ENCODE results near the gene R3HDM4. TPM values are rescaled to one million over a fixed set of nuclear protein-coding genes. Genes with fewer than 3 reads are reported as not detected.

The R3HDM4 gene
- total and polyA plus RNA-seq, 2 donors (not counting 3 experiments of a cell fraction or from before 2014, with no cell fraction given): 51.8 to 53.9 TPM

- Histone ChIP-seq H2AFZ (ENCODE audit: low read depth, low read length) (no peak overlapping the region), H3K9me1 (replicated peaks; ENCODE audit: control insufficient read depth, extremely low read depth, insufficient read depth, low read length) (no peaks in the 10 kb centered on the region), H3K4me2 (ENCODE audit: insufficient read depth, low read length) (no peak overlapping the region), H3K4me3 (replicated peaks in 1 of 3; ENCODE audit: insufficient read depth in 1 of 3, low read depth in 1 of 3, low read length in 3 of 3) (no peak overlapping the region), H3K79me2 (ENCODE audit: control insufficient read depth, insufficient read depth, low read length) (peaks cover 10% of the 10 kb centered on the region), H3K27me3 (ENCODE audit: control insufficient read depth in 2 of 2, insufficient read depth in 2 of 2, low read length in 2 of 2) (no peaks in the 10 kb centered on the region), H3K36me3 (ENCODE audit: control insufficient read depth in 2 of 2, extremely low read depth in 1 of 2, insufficient read depth in 2 of 2, low read length in 2 of 2) (no peaks in the 10 kb centered on the region), H3K9me3 (replicated peaks; ENCODE audit: control insufficient read depth, insufficient read depth, low read length) (no peaks in the 10 kb centered on the region), H3K4me1 (ENCODE audit: control insufficient read depth, extremely low read depth, insufficient read depth, low read length) (peaks cover 6% of the 10 kb centered on the region), H4K20me1 (replicated peaks; ENCODE audit: control insufficient read depth, extremely low read depth, insufficient read depth, low read length) (no peaks in the 10 kb centered on the region), H3K27ac (ENCODE audit: insufficient read depth, low read depth, low read length) (no peak overlapping the region), H3K9ac (replicated peaks; ENCODE audit: extremely low read depth, insufficient read depth, low read length) (no peak overlapping the region)
- DNase-seq (ENCODE audit: low read depth, low spot score) (no peak), FAIRE-seq (no peak)
- no peak for TF ChIP-seq JUN (IDR thresholded peaks at IDR 0.05; ENCODE audit: borderline replicate concordance, insufficient read depth, insufficient read length, low read depth)
- dilution Hi-C loops (cut with MboI; ENCODE audit: extremely low pct_ligation_motif_present, low sequenced_read_pairs) (no loop called here), intact Hi-C loops (cut with micrococcal nuclease) (no loop called here)
- ChIA-PET CTCF (interaction anchor here (0.6 to 1.4 kb wide), 3 partner anchors 9 to 51 kb away, joined by 3 to 5 read pairs (median 3); no protein-coding TSS in a partner anchor), POLR2A (no interaction called here)
- BruUV-seq (replicated peaks): no TSS peak
Measured at GRCh38 chr19:907183-907853, 5.7 kb downstream of the R3HDM4 start.

GRCh38 chr19:906480-906879 is 6.5 kb downstream of the R3HDM4 start:
- H3K79me2 ChIP-seq (ENCODE audit: control insufficient read depth, insufficient read depth, low read length): peaks cover 8% of the 10 kb centered on the region
- ChIA-PET CTCF (no interaction called here), POLR2A (no interaction called here)
- dilution Hi-C loops (cut with MboI; ENCODE audit: extremely low pct_ligation_motif_present, low sequenced_read_pairs) (no loop called here), intact Hi-C loops (cut with micrococcal nuclease) (no loop called here)
- H3K4me2 ChIP-seq (ENCODE audit: insufficient read depth, low read length): no peak overlapping the region
- H4K20me1 ChIP-seq (replicated peaks; ENCODE audit: control insufficient read depth, extremely low read depth, insufficient read depth, low read length): no peaks in the 10 kb centered on the region
- no peak for DNase-seq (ENCODE audit: low read depth, low spot score)
- no peaks in the 10 kb centered on the region for H3K36me3 ChIP-seq (ENCODE audit: control insufficient read depth in 2 of 2, extremely low read depth in 1 of 2, insufficient read depth in 2 of 2, low read length in 2 of 2)
- H3K9me1 ChIP-seq (replicated peaks; ENCODE audit: control insufficient read depth, extremely low read depth, insufficient read depth, low read length): no peaks in the 10 kb centered on the region
- no peak for FAIRE-seq
- no peaks in the 10 kb centered on the region for H3K9me3 ChIP-seq (replicated peaks; ENCODE audit: control insufficient read depth, insufficient read depth, low read length)
- TF ChIP-seq FOS (IDR thresholded peaks at IDR 0.05; ENCODE audit: borderline replicate concordance, insufficient read depth, low read length) (no peak), EZH2 (IDR thresholded peaks at IDR 0.05; ENCODE audit: borderline replicate concordance, low read depth, low read length, severe bottlenecking) (no peak), POLR2AphosphoS5 (IDR thresholded peaks at IDR 0.05; ENCODE audit: insufficient read depth, low read depth, low read length) (no peak), JUN (IDR thresholded peaks at IDR 0.05; ENCODE audit: borderline replicate concordance, insufficient read depth, insufficient read length, low read depth) (no peak), POLR2A (IDR thresholded peaks at IDR 0.05; ENCODE audit: low read depth, low read length) (no peak), CTCF (IDR thresholded peaks at IDR 0.05; ENCODE audit: extremely low read depth in 1 of 2, insufficient read depth in 1 of 2, low read depth in 1 of 2, low read length in 2 of 2) (no peak), MYC (IDR thresholded peaks at IDR 0.05; ENCODE audit: low read depth, low read length) (no peak), GATA2 (IDR thresholded peaks at IDR 0.05; ENCODE audit: insufficient read depth, insufficient read length, low read depth, low read length) (no peak), MAX (IDR thresholded peaks at IDR 0.05; ENCODE audit: insufficient read depth, insufficient read length) (no peak)
- no peaks in the 10 kb centered on the region for H3K27me3 ChIP-seq (ENCODE audit: control insufficient read depth in 2 of 2, insufficient read depth in 2 of 2, low read length in 2 of 2)
- H3K27ac ChIP-seq (ENCODE audit: insufficient read depth, low read depth, low read length): no peak overlapping the region
- no TSS peak for BruUV-seq (replicated peaks)
- H2AFZ ChIP-seq (ENCODE audit: low read depth, low read length): no peak overlapping the region
- peaks cover 6% of the 10 kb centered on the region for H3K4me1 ChIP-seq (ENCODE audit: control insufficient read depth, extremely low read depth, insufficient read depth, low read length)
- H3K9ac ChIP-seq (replicated peaks; ENCODE audit: extremely low read depth, insufficient read depth, low read length): no peak overlapping the region
- H3K4me3 ChIP-seq (replicated peaks in 1 of 3; ENCODE audit: insufficient read depth in 1 of 3, low read depth in 1 of 3, low read length in 3 of 3): no peak overlapping the region

Data from endothelial cell of umbilical vein (primary cell).